Mucosa of gallbladder (tissue), 1 donor: Measurements from ENCODE around the gene COL13A1. TPM values are rescaled to one million over a fixed set of nuclear protein-coding genes. Genes with fewer than 3 reads are reported as not detected.

Experiments used
- DNase-seq: peaks from one replicate; pipeline ENCODE4 v3.0.0-alpha.2; 2020; ENCODE audit warnings: low spot score
- total RNA-seq: library from RNA; stranded (reverse); gene quantifications from one replicate; pipeline ENCODE4 v1.2.1, GENCODE V29; 2021
- donor health status: DM: no; HTN: no; CAD: no.

COL13A1 gene
- total RNA-seq, 1 donor from 2014 or later: 2.5 TPM

DNA sequence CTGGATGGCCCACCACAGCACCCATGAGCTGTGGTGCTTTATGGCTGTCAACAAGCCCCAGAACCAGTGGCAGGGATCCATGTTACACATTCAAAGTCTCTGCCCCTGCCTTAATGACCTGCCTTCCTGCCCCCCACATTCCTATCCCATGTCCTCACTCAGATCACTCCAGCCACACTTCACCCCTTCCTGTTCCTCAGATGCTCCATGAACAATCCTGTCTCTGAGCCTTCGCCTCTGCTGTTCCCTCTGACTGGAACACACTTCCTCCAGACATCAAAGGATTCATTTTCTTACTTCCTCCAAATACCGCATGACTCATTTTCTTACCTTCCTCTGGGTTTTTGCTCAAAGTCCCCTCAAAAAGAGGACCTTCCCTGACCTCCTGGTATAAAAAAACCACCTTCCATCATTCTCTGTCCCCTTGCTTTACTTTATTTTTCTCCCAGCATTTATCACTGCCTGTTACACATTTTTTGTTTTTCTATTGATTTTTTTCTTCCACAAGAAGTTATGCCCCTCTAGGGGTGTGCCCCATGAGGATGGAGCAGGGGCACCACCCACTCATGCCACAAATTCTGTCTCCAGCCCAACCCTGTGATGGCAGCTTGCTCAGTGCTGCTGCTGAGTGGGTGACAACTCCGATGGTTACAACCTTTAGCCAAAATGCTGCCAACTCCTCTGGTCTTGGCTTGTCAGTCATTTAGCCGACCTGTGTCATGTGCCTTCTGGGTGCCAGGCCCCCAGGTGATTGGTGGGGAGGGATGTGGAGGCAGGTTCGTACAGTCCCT lies 18.2 kb downstream of the COL13A1 start:
- no peak for DNase-seq

DNA sequence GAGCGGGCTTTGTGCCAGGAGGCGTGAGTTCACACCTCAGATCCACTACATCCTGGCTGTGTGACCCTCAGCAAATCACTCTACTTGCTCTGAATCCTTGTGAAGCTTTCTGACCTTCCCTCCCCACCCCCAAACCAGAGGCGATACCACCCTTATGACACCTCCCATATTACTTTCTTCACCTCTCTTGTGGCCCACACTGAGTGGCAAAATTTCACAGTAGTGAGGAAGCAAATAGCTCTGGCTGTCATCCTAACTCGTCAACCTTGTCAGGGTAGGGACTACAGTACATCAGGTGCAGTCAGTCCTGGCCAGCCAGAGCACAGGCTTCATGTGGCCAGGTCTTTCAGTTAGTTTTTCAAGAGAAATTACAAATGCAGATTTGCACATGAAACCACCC lies 19.1 kb downstream of the COL13A1 start:
- no peak for DNase-seq

DNA sequence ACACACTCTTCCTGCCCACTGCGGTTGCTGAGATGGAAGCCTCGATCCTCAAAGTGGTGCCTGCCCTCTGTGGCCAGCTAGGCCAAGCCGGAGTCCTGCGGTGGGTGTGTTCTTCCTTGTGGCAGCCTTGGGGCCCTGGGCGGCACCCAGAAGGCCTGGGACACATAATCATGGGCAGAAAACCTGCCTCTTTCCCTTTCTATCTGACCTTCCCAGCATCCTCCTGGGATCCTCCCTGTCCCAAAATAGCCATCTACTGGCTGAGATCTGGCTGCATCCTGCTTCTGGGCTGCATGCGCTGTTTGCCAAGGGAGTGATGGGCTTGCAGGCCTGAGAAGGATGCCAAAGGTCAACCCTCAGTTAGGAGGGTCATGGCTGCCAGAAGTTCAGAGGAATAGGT lies 23.9 kb downstream of the COL13A1 start:
- no peak for DNase-seq

DNA sequence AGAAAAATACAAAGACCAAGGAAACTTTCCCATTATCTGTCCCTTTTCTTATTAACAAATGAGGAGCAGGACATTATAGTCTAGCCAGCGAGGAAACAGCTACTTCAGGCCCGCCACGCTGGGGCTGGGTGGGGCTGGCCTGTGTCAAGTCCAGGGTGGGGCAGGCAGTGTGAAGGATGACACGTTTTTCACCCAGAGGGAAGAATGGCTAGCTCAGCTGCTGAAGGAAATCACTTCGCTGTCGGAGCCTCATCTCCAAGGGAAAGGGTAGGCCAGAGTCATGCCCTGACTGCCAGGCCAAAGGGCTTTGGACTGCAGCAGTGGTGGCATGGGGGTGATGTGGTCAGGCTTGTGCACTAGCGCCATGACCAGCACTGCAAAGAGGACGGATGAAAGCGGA lies 24.4 kb downstream of the COL13A1 start:
- no peak for DNase-seq

DNA sequence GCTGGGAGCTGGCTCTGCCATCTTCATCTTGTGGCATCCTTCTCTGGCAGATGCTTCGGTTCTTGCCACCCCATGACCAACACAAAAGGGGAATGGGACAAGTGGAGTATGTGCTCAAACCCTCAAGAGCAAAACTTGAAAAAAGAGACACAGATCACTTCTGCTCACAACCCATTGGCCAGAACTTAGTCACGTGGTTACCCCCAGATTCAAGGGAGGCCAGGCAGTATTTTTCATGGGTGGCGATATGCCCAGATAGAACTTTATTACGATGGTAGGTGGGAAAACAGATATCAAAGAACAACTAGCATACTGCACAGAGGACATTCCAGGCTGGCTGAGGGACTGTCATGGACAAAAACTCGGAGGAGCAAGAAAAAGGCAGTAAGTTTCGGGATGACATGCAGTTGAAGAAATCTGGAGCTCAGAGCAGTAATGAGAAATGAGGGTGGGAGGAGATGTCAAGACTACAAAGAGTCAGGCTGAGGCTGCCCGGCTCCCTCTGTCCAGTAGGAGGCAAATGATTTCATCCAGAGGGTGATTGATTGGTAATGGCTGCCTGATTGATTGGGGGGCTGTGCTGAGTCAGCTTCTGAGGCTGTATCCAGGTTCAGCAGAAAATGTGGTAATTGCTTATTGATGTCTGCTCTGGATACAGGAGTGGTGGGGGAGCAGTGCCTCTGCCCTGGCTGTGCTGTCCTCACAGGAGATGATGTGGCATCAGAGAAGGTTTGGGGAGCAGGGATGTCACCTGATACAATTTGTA lies 25.3 kb downstream of the COL13A1 start:
- no peak for DNase-seq

DNA sequence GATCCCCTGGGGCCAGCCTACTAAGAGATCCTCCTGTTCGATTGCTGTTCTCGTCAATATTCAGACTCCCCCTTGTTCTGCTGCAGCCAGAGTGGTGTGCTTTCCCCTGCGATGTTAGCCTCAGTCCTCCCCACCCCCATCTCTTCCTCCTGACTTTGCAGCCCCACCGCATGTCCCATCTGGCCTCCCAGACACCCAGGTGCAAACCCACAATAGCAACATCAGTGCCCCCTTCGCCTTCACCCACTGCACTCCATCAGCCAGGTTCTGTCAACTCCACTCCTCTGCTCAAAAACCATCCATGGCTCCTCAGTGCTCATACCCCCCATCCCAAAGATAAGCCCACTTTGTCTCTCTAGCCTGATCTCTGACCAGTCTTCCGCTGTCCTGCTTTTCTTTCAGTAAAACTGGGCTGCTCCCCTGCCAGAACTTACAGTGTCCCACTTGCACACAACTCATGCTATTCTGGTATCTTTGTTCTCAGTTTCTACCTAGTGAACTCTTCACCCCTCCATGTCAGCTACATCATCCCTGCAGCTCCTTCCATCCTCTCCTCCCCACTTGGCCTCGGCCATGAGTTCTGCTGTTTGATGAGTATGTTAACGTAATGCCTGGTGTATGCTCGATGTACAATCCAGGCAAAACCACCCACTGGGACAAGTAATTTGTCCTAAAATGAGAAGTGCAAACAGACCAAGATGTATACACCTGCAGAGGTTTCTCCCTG lies 26.6 kb downstream of the COL13A1 start:
- no peak for DNase-seq

DNA sequence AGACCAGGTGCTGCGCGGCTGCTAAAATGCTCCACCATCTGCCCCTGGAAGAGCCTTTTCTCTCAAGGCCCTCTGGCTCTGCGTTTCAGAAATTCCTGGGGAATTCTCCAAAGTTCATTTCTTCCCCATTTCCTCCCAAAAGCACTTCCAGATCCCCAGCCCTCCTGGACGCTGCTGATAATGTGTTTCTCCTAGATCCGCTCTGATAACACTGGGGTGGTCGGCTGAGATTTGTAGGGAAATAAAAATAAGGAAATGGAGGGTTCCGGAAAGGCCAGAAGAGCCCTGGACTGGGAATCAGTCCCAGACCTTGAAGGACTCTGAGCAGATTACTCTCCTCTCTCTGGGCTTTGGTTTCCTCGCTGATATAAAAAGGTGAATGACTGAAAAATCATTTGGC lies 28.1 kb downstream of the COL13A1 start:
- DNase-seq: no peak

DNA sequence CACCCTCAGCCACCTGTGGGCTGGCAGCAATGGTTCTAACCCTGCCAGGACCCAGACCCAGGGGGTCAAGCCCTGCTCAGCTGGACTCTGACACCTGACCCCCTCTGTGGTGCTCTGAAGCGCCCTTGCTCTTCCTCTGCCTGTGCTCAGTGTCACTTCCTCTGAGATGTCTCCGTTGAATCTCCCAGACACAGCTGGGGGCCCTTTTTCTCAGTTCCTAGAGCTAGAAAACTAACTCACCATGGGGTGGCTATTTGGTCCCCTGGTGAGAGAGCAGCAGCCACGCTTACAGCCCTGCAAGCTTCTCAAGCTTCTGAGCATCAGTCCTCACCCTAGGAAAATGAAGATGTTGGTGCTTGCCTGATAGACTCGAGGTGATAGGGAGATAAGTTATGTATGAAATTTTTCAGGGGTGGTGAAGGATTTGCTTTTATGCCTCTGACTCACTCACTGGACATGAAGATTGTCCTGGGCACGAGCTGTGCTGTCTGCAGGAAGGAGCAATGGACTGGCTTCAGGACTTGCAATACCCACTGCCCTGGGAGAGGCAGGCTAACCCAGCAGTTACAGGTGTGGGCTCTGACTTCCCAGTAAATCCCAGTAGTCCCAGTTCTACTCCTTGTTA lies 29.6 kb downstream of the COL13A1 start:
- DNase-seq: no peak

DNA sequence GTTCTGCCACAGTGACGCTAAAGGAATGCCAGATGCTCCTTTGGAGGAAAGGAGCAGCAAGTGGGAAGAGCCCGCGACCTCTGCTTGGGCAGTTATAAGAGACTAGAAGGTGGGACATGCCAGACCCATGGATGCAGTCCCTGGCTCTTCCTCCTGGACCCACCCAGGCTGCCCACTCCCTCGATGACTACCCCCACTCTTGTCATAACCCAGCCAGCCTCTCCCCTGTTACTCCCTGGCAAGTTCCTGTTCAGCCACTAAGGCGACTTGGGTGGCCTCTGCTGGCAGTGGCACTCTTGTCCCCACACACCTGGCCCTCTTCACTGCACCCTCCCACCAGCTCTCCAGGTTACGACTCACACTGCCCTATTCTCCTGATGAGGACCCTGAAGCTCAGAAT lies 33.5 kb downstream of the COL13A1 start:
- DNase-seq: no peak

DNA sequence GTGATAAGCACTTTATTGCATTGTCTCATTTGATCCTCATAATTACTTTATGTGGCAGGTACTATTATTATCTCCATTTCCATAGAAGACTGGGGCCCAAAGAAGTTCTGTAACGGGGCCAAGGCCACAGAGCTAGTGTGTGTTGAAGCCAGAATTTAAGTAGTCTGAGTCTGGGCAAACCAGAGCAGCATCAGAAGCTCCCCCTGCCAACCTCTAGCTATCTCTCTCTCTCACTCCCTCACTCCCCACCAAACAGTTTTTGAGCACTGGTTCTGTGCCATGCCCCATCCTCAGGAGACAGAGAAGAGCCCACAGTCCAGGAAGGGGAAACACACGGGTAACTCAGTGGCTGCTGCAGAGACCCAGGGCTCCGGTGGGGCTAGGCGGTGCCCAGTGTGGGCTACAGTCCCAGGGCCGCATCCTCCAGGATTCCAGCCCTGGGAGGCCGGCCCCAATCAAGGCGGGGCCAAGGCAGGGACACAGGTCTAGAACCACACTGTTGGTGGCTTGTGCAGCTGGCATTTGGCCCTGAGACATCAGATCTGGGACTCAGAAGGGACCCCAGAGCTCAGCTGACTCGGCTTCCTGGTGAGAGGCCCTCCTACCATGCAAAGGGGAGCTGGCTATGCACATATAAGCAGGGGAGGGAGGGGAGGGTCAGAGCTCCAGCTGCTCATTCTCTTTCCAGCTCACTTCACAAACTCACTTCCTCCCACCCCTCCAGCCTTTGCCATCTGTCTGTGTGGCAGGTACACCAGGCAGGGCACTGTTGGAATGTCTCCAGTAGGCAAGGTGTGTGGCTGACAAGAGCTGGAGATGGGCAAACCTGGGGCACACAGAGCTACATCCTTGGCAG lies 34.4 kb downstream of the COL13A1 start:
- no peak for DNase-seq

DNA sequence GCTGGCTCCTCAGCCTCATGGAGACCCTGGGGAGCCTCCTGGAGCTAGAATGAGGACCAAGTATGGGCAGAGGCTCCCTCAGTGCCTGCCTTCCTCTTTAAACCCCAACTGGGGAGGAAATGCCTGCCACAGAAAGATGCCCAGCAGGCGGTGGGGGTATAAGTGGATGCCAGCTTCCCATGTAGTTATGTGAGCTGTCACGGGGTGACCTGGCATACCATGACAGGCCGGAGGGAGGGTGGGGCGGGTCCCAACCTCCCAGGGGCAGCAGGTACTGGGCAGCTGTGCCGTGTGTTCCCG lies 35.0 kb downstream of the COL13A1 start:
- no peak for DNase-seq

DNA sequence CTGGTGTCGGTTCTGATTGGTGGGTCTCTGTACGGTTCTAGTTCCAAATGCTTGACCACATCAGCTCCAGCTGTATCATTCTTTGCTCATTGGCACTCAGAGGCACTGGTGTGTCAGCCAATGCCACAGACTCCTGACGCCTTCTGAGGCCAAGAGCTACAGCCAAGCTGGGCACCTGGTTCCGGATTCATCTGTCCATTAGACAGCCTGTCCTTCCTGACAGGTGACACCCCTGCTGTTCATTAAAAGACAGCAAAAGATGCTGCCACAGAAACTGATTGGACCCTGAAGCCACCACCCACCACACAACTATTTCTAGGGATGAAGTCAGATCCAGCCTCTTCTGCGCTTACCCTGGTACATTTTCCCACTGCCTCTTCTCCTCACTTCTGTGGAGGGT lies 35.6 kb downstream of the COL13A1 start:
- no peak for DNase-seq

DNA sequence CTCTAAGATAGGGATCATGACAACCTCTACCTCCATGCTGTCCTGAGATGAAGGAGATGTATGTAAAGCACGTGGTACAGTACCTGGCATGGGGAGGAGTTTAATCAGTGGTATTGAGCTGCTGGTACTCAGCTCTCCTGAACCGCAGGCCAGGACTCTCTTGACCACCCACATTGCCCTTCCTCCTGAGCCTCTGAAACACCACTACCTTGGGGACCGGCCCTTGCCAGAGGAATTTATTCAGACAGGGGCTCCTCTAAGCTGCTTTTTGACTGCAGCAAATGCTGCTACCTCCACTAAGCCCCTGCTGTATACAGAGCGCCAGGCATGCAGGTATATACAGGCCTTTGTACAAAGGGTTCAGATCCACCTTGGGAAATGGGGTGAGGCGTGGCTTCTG lies 36.7 kb downstream of the COL13A1 start:
- no peak for DNase-seq

DNA sequence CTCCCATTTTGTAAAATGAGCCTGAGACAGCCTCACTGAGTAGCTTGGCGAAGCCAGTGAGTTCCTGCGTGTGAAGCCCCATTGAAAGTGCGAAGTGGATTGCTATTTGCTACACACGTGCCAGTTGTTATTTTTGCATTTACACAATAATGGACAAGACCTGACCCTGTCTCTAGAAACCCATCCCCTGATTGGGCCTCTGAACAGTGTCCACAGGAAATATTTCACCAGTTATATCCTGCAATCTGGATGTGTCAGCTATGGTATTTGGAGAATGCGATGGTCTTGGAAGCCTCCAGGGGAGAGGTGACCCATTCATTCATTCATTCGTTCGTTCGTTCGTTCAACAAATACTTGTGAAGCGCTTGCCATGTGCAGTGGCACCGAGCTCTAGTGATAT lies 37.1 kb downstream of the COL13A1 start:
- no peak for DNase-seq

DNA sequence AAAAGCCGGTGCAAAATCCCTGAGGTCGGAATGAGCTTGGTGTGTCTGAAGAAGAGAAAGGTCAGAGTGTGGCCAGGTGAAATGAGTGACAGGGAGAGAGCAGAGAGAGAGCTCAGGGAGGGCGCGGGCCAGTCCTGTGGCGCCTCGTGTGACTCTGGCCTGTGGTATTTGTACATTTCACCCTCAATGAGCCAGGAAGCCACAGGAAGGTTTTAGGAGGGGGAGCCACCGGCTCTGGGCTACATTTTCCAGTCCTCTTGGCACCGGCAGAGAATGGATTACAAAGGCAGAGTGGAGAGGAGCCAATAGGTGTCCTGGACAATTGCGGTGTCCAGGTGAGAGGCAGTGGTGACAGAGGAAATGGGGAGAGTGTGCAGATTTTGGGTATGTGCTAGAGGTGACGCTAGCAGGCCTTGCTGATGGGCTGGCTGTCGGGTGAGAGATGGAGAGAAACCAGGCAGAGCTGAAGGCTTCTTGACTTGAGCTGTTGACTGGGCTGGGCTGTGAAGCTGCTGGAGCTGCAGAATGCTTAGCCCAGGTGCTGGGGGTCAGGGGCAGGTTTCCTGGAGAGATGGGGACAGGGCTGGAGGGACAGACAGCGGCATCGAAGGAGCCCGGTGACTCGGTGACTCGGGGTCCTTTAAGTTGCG lies 38.1 kb downstream of the COL13A1 start:
- no peak for DNase-seq

DNA sequence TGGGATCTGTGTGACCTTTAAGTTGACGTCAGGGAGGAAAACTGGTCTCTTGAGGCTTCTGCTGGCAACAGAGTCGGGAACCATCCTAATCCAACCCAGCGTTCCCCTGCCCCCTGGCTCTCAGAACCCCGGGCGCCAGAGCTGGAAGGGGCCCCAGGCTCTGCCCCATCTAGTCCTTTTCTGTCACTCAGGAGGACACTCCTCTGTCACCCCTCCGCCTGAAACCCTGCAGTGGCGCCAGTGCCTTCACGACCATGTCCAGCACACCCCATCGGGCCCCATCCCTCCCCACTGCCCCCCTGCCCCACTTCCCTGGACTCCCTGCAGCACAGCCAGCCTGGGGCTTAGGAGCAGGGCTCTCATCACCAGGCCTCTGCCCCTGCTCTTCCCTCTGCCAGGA lies 39.1 kb downstream of the COL13A1 start:
- DNase-seq: no peak

DNA sequence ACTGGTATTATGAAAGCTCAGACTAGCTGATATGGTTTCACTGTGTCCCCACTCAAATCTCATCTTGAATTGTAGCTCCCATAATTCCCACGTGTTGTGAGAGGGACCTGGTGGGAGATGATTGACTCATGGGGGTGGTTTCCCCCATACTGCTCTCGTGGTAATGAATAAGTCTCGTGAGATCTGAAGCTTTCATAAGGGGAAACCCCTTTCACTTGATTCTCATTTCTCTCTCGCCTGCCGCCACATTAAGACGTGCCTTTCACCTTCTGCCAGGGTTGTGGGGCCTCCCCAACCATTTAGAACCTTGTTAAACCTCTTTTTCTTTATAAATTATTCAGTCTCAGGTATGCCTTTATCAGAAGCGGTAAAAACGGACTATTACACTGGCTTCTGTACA lies 40.3 kb downstream of the COL13A1 start:
- DNase-seq: no peak

DNA sequence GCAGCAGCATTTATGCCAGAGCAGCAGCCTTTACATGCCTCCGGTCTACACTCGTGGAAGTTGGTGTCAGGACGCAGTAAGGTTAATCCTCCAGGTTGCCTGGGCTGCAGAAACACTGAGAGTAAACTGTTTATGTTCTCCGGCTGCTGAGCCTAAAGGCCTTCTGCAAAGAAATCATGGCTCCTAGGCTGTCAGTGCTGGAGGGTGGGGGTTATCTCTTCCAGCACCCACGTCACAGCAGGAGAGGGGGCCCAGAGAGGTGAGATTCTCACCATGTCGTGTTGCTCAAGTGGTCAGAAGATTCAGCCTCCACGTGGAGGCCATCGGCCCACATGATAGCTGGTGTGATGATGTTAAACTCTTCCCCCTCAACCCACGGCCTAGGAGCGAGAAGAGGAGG lies 41.2 kb downstream of the COL13A1 start:
- DNase-seq: no peak

DNA sequence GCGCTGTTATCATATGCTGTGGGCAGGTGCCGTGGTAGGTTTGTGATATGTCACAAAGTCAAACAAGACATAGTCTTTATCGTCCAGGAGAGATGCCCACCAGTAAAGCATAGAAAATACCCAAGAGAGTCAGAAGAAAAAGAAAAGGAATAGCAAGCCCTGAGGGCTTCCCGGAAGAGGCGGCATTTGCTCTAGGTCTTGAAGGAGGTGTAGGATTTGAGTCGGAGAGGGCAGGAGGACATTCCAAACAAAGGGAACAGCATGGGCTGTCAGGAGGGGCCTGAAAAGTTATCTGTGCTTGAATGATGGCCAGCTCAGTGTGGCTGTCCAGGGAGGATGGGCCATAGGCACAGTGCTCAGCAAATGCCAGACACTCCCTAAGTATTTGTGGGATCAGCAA lies 42.2 kb downstream of the COL13A1 start:
- no peak for DNase-seq

DNA sequence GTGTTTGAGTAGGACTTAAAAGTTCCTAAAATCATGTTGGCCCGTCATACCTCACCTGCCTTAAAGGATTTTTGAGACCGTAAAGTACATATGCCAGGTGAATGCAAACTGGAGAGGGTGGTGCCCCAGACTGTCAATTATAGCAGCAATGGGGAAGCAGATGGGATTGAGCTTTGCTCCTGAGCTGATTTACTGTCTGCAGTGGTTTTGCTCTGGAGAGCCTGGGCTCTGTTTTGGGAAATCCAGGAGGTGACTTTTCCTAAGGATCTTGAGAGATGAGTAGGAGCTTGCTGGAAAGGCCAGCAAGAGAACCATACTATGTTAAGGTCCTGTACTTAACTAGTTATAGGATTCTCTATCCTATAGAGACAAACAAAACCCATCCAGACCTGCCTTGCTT lies 43.0 kb downstream of the COL13A1 start:
- DNase-seq: no peak
